ENCODE results near the gene LGR6.
"Not testable (repeated sequence)": the region's sequence is repeated elsewhere in the genome, so short reads cannot be mapped to it uniquely, and the experiment has no call there.

Gene LGR6

DNA sequence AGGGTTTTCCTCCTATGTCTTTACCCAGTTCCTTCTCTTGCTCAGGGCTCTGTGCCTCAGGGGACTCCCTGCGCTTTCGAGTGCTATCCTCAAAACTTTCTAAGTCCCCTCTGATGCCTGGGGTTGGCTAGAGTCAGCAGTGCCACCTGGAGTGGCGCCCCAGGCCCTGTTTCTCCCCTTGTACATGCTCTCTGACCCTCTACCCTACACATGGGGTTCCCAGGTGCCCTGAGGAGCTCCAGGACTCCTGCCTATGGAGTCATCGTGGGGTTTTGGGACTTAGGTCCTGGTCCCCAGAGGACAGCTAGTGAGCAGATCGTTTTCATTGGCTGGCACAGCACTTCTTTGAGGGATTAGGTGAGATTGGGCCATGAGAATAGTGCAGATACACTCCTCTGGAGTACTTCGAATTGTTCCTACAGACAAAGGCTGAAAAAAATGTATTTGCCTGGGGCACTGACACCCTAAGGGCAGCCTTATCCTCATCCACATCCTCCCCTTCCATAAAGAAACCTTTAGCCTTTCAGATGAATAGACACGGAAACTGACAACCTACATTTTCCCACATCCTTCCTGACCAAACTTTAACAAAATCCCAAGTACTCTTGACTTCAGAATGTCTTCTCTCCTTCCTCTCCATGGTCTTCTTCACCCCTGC is 41.5 kb downstream of the LGR6 start:
- Mint-ChIP-seq H3K27ac (no peak overlapping the region), H3K27me3 (peaks cover 14% of the 10 kb centered on the region), H3K4me3 (no peak overlapping the region), H3K36me3 (no peaks in the 10 kb centered on the region), H3K4me1 (no peaks in the 10 kb centered on the region), H3K9me3 (no peaks in the 10 kb centered on the region)
- DNase-seq (ENCODE audit: low spot score in 2 of 2) (no peak), ATAC-seq (ENCODE audit: low read depth) (no peak)

DNA sequence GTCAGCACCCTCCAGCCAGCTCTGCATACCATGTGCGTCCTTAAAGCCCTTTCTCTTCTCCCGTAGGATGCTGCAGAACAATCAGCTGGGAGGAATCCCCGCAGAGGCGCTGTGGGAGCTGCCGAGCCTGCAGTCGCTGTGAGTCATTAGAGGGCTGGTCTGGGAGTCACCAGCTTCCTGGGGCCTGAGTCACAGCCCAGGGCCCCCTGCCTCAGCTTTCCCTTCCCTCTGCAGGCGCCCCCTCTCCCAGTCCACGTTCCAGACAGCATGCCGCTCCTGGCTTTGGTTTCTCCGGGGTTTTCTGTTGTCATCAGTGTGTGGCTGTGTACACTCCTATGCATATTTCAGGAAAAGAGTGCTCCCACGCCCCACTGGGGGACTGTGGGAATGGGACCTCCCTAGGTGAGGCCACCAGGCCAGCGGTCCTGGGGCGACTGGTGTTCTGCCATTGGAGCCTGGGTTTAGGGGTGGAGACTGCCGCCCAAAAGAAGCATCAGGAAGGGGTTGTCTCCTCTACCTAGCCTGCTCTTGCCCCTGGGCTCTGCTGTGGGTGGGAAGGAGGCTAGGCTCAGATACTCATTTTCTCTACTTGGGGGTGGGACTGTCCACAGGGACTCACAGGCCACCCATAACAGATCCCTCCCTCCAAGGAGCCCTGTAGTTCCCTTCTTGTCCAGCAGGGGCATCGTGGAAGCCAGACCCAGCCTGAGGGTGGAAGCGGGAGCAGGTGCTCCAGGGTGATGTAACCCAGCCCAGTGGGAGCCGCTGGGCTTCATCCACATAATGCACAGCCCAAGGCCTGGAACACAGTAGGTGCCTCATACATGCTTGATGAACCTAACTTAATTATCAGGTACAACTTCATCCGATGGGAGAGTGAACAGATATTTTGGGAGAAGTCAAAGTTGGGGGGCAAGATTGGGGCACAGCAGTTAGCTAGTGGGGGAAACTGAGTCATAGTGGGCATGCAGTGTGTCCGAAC is 42.5 kb downstream of the LGR6 start:
- H3K4me3 Mint-ChIP-seq: no peak overlapping the region
- peaks cover 17% of the 10 kb centered on the region for H3K27me3 Mint-ChIP-seq
- H3K9me3 Mint-ChIP-seq: no peaks in the 10 kb centered on the region
- ATAC-seq (ENCODE audit: low read depth): peak; percentile 73
- DNase-seq (ENCODE audit: low spot score in 2 of 2): peak; percentile 57 to 67
- no peaks in the 10 kb centered on the region for H3K36me3 Mint-ChIP-seq
- H3K27ac Mint-ChIP-seq: no peak overlapping the region
- no peaks in the 10 kb centered on the region for H3K4me1 Mint-ChIP-seq

DNA sequence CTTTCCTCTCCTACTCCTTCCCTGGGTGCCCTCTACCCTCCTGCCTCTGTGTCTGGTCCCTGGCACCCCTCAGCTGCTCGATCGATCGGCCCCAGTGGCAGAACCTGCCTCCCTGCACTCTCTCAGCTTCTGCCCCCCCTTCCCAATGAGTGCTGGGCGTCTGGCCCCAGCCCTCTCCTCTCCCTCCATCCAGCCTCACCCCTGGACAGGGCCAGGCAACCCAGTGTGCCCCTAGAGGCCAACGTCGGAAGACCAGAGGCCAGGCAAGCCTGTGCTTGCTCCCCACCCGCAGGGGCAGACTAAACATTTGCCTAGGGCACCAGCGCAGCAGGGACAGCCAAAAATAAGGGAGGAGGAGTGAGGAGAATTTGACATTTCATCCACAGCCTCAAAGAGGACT is 43.5 kb downstream of the LGR6 start:
- H3K9me3 Mint-ChIP-seq: no peaks in the 10 kb centered on the region
- no peaks in the 10 kb centered on the region for H3K36me3 Mint-ChIP-seq
- peaks cover 17% of the 10 kb centered on the region for H3K27me3 Mint-ChIP-seq
- no peaks in the 10 kb centered on the region for H3K4me1 Mint-ChIP-seq
- ATAC-seq (ENCODE audit: low read depth): peak; percentile 65
- no peak for DNase-seq (ENCODE audit: low spot score in 2 of 2)
- no peak overlapping the region for H3K27ac Mint-ChIP-seq
- no peak overlapping the region for H3K4me3 Mint-ChIP-seq

DNA sequence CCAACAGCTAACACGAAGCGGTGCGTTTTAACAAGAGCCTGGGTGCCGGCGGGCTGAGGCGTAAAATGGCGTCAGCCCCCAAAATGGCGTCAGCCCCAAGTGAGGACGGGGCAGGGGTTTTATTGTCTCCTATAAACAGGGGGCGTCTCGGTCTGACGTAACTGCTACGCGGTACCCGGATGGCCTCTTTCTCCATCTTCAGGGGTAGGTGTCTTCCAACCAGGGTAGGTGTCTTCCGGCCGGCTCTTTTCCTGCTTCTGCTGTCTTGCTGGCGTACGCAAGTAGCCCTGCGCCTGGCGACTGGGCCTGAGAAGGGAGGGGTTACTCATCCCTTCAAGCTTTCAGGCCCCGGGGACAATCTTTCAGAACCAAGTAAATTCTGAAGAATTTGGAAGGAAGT is 45.3 kb downstream of the LGR6 start:
- Mint-ChIP-seq H3K4me3 (no peak overlapping the region), H3K27me3 (peaks cover 17% of the 10 kb centered on the region), H3K4me1 (no peaks in the 10 kb centered on the region), H3K36me3 (no peaks in the 10 kb centered on the region), H3K9me3 (no peaks in the 10 kb centered on the region), H3K27ac (no peak overlapping the region)
- ATAC-seq (ENCODE audit: low read depth) (no peak), DNase-seq (ENCODE audit: low spot score in 2 of 2) (no peak)

DNA sequence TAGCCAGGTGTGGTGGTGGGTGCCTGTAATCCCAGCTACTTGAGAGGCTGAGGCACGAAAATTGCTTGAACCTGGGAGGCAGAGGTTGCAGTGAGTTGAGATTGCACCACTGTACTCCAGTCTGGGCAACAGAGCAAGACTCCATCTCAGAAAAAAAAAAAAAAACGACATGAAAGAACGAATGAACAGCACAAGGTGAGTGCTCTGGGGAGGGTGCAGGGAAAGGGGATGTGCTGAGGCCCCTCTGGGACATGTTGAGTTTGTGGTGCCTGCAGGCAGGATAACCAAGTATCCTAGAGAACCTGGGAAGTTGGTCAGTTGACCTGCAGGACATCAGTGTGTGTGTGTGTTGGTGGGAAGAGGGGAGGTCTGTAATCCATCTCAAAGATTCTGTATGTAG is 46.6 kb downstream of the LGR6 start:
- not testable (repeated sequence) for H3K36me3 Mint-ChIP-seq; H3K27ac Mint-ChIP-seq; H3K9me3 Mint-ChIP-seq; DNase-seq (ENCODE audit: low spot score in 2 of 2); H3K4me3 Mint-ChIP-seq; ATAC-seq (ENCODE audit: low read depth); H3K4me1 Mint-ChIP-seq
- peaks cover 17% of the 10 kb centered on the region for H3K27me3 Mint-ChIP-seq

DNA sequence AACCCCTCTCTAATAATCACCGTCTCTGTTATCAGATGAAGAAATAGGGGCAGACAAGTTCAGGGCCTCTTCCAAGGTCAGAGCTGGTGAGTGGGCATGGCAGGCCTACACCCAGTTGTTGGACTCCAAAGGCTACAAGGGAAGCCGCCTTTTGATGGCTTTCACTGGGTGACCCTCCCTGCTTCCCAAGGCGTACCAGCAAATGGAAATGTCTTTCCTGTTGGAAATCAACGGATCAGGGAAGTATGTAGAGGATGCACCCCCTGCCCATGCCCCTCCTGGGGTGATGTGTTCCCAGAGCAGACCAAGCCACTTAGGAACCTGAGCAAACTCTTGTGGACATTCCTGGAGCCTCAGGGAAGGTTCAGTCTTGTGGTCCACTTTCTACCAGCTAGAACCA is 47.4 kb downstream of the LGR6 start:
- no peak for DNase-seq (ENCODE audit: low spot score in 2 of 2)
- Mint-ChIP-seq H3K4me3 (no peak overlapping the region), H3K27me3 (peaks cover 16% of the 10 kb centered on the region), H3K4me1 (peaks cover 4% of the 10 kb centered on the region), H3K9me3 (no peaks in the 10 kb centered on the region), H3K27ac (no peak overlapping the region), H3K36me3 (no peaks in the 10 kb centered on the region)
- no peak for ATAC-seq (ENCODE audit: low read depth)

DNA sequence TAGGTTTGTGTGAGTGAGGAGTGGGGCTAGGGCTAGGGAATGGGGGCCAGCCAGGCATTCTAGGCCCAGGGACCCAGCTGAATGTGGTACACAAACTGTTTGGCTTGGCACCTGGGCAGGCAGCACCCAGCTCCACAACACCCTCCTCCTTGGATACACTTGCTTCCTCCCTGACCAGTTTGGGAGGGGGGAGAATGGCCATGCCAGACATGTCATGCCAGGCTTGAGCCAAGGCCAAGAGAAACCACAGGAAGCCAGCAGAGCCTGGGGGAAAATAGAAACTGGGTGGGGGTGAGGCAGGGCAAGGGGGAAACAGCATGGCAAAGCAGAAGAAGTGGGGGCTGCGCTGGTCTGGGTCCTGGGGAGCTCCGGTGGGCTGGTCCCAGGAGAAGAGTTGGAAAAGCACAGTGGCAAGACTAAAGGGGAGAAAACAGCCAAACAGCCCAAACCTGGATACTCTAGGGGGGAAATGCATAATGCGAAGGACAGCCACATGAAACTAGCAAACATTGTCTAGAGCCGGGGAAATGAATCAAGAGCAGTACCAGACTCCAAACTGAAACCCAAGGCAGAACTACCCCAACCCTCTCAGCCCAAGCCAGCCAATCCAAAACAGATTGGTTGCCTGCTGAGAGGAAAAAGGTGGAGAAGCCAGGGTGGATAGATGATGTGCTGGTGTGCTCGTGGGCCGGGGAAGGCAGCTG is 47.9 kb downstream of the LGR6 start:
- peaks cover 4% of the 10 kb centered on the region for H3K4me1 Mint-ChIP-seq
- H3K4me3 Mint-ChIP-seq: no peak overlapping the region
- peaks cover 16% of the 10 kb centered on the region for H3K27me3 Mint-ChIP-seq
- no peaks in the 10 kb centered on the region for H3K9me3 Mint-ChIP-seq
- H3K27ac Mint-ChIP-seq: no peak overlapping the region
- no peak for DNase-seq (ENCODE audit: low spot score in 2 of 2)
- ATAC-seq (ENCODE audit: low read depth): no peak
- H3K36me3 Mint-ChIP-seq: no peaks in the 10 kb centered on the region

DNA sequence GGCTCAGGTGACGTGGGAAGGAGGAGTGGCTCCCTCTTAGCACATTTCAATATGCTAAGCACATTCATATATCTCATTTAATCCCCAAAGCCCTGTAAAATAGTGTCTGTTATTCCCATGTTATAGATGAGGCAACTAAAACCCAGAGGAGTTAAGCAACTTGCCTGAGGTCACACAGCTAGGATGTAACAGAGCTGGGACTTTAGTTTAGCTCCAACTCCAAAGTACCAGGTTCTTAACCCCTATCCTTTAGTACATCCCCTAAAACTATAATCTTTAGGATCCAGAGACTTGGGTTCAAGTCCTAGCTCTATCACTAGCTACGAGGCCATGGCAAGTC is 48.5 kb downstream of the LGR6 start:
- H3K9me3 Mint-ChIP-seq: no peaks in the 10 kb centered on the region
- H3K4me1 Mint-ChIP-seq: peaks cover 4% of the 10 kb centered on the region
- DNase-seq (ENCODE audit: low spot score in 2 of 2) (no peak), ATAC-seq (ENCODE audit: low read depth) (no peak)
- peaks cover 12% of the 10 kb centered on the region for H3K27me3 Mint-ChIP-seq
- H3K27ac Mint-ChIP-seq: no peak overlapping the region
- no peak overlapping the region for H3K4me3 Mint-ChIP-seq
- H3K36me3 Mint-ChIP-seq: no peaks in the 10 kb centered on the region

DNA sequence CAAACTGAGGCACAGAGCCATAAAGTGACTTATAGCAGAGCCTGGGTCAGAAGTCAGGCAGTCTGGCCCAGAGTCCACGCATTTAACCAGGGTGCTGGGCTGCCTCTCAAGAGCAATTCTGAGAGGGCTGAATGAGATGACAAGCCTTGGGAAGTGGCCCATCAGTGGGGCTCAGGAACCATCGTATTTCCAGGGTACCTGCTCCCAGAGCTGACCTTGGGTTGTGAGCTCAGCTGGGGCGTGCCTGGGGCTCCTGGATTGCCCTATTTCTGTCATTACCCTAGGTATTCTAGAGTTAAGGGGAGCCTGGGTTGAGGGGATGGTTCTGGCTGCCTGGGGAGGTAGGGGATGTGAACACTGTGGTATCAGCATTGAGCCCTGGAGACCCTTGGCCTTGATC is 49.4 kb downstream of the LGR6 start:
- Mint-ChIP-seq H3K36me3 (no peaks in the 10 kb centered on the region), H3K4me3 (no peak overlapping the region), H3K4me1 (peaks cover 4% of the 10 kb centered on the region), H3K9me3 (no peaks in the 10 kb centered on the region), H3K27ac (no peak overlapping the region), H3K27me3 (peaks cover 12% of the 10 kb centered on the region)
- ATAC-seq (ENCODE audit: low read depth): no peak
- no peak for DNase-seq (ENCODE audit: low spot score in 2 of 2)

DNA sequence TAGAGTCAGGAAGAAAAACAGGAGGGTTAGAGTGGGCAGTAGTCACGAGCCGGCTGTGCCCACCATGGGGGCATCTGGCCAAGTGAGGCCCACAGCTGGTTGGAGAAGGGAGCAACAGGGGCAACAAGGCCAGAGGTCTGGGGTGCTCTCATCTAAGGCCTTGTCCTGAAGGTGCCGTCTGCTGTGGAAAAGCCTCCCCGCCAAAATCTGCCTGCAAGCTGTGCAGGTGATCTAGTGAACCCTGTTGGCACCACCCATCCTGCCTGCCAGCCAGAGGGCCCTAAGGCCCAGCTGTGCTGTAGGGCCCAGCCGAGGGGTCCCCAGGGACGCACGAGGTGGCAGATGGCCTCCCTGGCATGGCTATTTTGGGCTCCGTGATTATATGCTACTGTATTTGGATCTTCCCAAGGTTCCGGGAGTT is 51.3 kb downstream of the LGR6 start:
- Mint-ChIP-seq H3K4me1 (peaks cover 4% of the 10 kb centered on the region), H3K27me3 (peaks cover 12% of the 10 kb centered on the region), H3K36me3 (no peaks in the 10 kb centered on the region), H3K4me3 (no peak overlapping the region), H3K9me3 (no peaks in the 10 kb centered on the region), H3K27ac (no peak overlapping the region)
- DNase-seq (ENCODE audit: low spot score in 2 of 2) (no peak), ATAC-seq (ENCODE audit: low read depth) (no peak)

DNA sequence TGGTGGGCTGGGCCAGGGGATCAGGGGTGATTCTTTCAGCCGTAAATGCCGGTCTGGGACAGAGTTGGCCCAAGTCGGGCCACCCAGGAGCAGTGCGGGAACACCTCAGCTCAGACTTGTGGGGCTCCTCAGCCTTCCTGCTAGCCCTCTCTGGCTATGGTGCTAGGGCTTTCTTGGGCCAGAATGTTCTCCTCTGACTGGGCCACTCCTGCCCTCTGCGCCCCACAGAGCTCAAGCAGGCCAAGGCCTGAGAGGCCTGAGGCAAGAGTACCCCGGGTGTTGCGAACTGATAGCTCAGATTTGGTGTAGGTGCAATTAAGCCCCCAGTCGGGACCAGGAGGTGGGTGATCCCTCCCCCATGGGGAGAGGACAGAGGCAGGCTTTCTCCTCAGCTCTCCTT is 51.8 kb downstream of the LGR6 start:
- no peak for ATAC-seq (ENCODE audit: low read depth)
- DNase-seq (ENCODE audit: low spot score in 2 of 2): no peak
- no peaks in the 10 kb centered on the region for H3K36me3 Mint-ChIP-seq
- H3K4me3 Mint-ChIP-seq: no peak overlapping the region
- H3K4me1 Mint-ChIP-seq: peaks cover 4% of the 10 kb centered on the region
- no peaks in the 10 kb centered on the region for H3K9me3 Mint-ChIP-seq
- H3K27ac Mint-ChIP-seq: no peak overlapping the region
- H3K27me3 Mint-ChIP-seq: peaks cover 12% of the 10 kb centered on the region

DNA sequence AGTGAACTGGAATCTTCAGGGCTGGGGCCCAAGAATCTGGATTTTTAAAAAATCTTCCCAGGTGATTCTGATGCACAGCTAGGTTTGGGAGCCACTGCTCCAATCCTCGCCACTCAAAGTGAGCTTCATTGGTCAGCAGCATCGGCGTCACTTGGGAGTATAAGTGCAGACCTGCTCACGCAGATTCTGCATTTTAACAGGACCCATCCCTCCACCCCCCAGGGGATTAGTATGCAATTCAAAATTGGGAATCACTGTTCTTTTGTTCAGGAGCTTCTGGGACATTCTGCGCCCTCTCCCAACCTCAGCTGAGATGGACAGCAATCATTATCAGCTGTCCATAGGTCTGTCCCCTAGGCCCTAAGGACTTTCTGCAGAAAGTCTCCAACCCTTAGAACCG is 53.5 kb downstream of the LGR6 start:
- H3K4me3 Mint-ChIP-seq: no peak overlapping the region
- no peaks in the 10 kb centered on the region for H3K36me3 Mint-ChIP-seq
- H3K27me3 Mint-ChIP-seq: peaks cover 13% of the 10 kb centered on the region

DNA sequence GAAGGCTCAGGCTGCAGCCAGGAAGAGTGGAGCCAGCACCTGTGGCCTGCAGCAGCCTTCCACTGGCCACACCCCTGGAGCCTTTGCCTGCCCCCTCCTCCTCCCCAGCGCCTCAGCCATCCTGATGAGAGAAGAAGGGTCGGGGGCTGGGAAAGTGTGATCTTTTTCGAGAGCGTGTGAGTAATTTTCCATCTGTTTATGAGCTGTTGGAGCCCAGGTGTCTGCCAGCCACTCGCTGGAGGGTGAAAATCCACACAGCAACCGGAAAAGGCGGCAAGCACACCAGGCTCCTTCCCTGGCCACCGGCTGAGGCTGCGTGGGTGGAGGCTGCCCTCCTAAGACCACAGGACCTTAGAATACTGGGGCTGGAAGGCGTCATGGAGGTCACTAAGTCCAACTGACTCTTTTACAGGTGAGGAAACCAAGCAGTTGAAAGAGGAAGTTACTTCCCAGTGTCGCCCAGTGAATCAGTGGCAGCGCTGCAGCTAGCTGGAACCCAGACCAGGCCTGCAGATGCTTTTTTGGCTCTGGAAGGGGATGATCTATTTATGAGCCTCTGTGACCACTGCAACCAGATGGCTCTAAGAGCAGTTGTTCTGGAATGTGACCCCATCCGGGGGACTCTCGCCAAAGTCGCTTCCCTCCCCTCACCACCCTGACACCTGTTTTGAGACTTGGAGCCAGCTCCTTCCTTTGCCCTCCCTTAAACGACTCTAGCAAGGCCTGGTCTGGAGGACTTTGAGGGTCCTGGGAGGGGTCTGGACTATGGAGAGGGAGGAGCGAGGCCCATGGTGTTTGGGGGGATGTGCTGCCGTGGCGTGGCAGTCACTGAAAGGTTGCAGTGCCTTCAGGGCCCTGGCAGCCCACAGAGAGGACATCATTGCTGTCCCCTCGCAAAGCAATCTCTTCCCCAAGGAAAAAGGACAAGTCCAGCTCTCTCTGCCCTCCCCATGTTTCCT is 54.5 kb downstream of the LGR6 start:
- H3K27ac Mint-ChIP-seq: no peak overlapping the region

More for the DNA sequence above, 53.5 kb downstream of the LGR6 start:
- Mint-ChIP-seq H3K9me3 (no peaks in the 10 kb centered on the region), H3K27ac (no peak overlapping the region), H3K4me1 (peaks cover 4% of the 10 kb centered on the region)
- DNase-seq (ENCODE audit: low spot score in 2 of 2) (no peak), ATAC-seq (ENCODE audit: low read depth) (no peak)

More for the DNA sequence above, 54.5 kb downstream of the LGR6 start:
- DNase-seq (ENCODE audit: low spot score in 2 of 2) (no peak), ATAC-seq (ENCODE audit: low read depth) (no peak)
- Mint-ChIP-seq H3K4me1 (peaks cover 4% of the 10 kb centered on the region), H3K9me3 (no peaks in the 10 kb centered on the region), H3K27me3 (peaks cover 13% of the 10 kb centered on the region), H3K4me3 (no peak overlapping the region), H3K36me3 (no peaks in the 10 kb centered on the region)

Data from memory B cell (primary cell).